Hair follicular keratinocyte (primary cell): ENCODE data around the gene NDUFAF2. TPM values are rescaled to one million over a fixed set of nuclear protein-coding genes. Genes with fewer than 3 reads are reported as not detected.

Source experiments
- total RNA-seq: library from RNA; depleted of rRNA; stranded (reverse); fragments of >200 nt; gene quantifications from 2 replicates; pipeline ENCODE4 v1.2.3, GENCODE V29; 2015

NDUFAF2 gene, protein sequence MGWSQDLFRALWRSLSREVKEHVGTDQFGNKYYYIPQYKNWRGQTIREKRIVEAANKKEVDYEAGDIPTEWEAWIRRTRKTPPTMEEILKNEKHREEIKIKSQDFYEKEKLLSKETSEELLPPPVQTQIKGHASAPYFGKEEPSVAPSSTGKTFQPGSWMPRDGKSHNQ
- total RNA-seq: 56.9 and 71.8 TPM in 2 replicates

DNA sequence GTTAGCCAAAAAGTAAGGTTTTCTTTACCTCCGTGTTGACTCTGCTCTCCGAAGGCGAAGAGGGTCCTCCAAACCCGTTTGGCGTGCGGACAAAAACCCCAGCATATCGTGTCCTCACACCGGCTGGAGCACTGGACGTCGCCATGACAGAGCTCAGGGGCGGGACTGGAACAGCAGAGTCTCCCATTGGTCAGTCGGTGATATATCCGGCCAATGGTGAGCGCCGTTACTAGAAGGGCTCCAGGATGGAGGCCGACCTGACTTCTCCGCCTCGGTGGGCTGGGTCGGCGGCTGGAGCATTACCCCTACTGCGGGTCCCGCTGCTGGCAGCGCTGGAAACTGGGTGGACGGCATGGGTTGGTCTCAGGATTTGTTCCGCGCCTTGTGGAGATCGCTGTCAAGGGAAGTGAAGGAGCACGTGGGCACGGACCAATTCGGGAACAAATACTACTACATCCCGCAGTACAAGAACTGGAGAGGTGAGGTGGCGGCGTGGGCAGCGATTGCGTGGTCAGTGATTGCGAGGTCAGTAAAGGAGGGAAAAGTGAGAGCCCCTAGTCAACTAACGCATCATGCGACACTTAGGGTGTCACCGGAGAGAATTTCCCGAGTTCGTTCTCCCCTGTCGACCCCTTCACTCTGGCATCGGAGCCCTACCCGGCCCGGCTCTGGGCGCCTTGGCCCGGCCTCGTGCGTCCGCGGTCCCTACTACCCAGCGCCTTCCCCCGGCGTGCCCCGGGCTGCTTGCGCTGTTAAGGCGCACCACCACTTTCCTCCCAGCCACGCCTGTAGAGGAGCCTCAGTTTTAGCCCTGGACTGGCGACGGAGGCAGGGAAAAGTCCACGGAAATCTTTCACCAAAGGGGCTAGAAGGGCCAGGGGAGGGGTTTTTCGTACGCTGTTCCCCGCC lies at the start of gene NDUFAF2, which contains the start of gene ERCC8:
Gene NDUFAF2, plus strand, starts transcription at position 302 of the 909 bp plus-strand sequence. Its CDS starts 51 bp downstream, at position 353.
Gene ERCC8, minus strand, starts transcription at position 167 of the 909 bp plus-strand sequence. Its CDS starts 62 bp downstream, at position 105.

DNA sequence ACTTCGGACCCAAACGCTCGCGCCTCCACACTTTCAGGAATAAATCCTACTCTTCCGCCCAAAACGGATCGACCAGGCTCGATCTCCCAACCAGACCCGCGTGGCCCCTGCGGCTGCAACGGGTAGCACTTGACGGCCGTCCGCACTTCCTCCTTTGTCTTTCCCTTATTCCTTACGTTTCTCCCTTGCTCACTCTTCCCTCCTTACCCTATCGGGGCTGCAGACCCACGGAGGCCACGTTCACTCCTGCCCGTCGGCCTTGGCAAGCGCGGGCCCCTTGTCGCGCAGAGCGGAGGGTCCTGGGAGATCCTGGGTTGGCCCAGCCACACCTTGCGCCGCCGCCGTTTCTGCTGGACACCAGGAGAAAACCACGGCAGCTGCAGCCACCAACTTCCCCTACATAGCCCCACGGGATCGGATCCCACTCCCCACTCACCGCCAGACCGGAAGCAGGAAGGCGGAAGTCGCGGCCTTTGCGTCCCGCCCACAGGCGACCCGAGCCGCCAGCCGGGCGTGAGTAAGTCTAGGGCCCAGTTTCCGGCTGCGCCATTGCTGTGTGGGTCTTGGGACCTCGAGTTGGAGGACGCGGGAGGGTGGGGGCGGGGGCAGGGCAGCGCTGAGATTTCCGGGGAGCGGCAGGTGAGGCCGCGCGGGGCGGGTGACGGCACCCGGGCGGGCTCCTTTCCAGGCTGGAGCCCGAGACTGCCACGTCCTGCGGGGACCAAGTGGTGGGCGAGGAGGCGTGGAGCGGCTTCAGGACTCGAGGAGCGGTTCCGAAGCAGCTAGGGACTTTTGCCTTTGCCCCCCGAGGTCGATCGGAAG lies 217.2 kb downstream of the NDUFAF2 start, which contains the start of gene SMIM15:
Gene SMIM15, minus strand, starts transcription at position 459 of the 822 bp plus-strand sequence. CDS start 2,297 bp downstream, outside the sequence.

Other genes with a start within 250 kb of the NDUFAF2 start
- 13.4 and 31.8 TPM in 2 replicates for gene DEPDC1B, start 245.0 kb upstream of the NDUFAF2 start, total RNA-seq
- gene ELOVL7, start 100.9 kb upstream of the NDUFAF2 start, total RNA-seq: 8.1 and 13.5 TPM in 2 replicates
- 18.4 and 20.9 TPM in 2 replicates for gene ERCC8, start 135 bp upstream of the NDUFAF2 start, total RNA-seq
- 52.7 and 54.6 TPM in 2 replicates for gene SMIM15, start 217.3 kb downstream of the NDUFAF2 start, total RNA-seq